ENCODE data around the gene GMNN. TPM values are rescaled to one million over a fixed set of nuclear protein-coding genes. Genes with fewer than 3 reads are reported as not detected.
"Not testable (repeated sequence)": the region's sequence is repeated elsewhere in the genome, so short reads cannot be mapped to it uniquely, and the experiment has no call there.

The GMNN gene
- total RNA-seq, 4 donors from 2014 or later = 31.2 to 168 (median 53.3) TPM

DNA sequence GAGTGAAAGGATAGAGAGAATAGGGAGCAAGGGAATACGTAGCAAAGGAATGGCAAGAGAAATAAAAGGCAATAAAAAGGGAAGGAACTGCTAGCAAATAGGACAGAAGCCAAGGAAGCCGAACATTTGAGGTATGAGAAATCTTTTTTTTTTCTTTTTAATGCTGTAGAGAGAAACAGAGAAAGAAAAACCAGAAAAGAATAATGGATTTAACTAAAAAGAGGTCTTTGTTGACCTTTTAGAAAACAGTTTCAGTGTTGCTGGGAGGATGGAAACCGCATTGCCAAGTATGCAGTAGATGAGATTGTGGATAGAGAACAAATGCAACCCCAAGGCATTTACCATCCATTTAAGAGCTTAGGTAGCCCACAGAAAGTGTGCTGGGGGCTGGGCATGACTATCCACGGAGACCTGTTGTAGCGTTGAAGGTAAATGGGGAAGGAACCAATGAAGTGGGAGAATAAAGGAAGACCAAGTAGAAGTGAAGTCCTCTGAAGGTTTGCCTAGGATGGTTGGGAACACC lies 32.5 kb upstream of the GMNN start:
- 78% methylated on average over 5 of the region's 5 CpGs for WGBS, 2 donors
- DNase-seq (ENCODE audit: low spot score in 2 of 2) = no peak
- H3K4me3 ChIP-seq (ENCODE audit: low read depth, poor library complexity, severe bottlenecking) = no peak overlapping the region
- no peak for TF ChIP-seq POLR2A (IDR thresholded peaks at IDR 0.05)
- TF ChIP-seq, protein P1, sequence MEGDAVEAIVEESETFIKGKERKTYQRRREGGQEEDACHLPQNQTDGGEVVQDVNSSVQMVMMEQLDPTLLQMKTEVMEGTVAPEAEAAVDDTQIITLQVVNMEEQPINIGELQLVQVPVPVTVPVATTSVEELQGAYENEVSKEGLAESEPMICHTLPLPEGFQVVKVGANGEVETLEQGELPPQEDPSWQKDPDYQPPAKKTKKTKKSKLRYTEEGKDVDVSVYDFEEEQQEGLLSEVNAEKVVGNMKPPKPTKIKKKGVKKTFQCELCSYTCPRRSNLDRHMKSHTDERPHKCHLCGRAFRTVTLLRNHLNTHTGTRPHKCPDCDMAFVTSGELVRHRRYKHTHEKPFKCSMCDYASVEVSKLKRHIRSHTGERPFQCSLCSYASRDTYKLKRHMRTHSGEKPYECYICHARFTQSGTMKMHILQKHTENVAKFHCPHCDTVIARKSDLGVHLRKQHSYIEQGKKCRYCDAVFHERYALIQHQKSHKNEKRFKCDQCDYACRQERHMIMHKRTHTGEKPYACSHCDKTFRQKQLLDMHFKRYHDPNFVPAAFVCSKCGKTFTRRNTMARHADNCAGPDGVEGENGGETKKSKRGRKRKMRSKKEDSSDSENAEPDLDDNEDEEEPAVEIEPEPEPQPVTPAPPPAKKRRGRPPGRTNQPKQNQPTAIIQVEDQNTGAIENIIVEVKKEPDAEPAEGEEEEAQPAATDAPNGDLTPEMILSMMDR (IDR thresholded peaks at IDR 0.05) = no peak
- intact Hi-C loops (cut with DNase I; ENCODE audit: low total_unique reads) = no loop called here

DNA sequence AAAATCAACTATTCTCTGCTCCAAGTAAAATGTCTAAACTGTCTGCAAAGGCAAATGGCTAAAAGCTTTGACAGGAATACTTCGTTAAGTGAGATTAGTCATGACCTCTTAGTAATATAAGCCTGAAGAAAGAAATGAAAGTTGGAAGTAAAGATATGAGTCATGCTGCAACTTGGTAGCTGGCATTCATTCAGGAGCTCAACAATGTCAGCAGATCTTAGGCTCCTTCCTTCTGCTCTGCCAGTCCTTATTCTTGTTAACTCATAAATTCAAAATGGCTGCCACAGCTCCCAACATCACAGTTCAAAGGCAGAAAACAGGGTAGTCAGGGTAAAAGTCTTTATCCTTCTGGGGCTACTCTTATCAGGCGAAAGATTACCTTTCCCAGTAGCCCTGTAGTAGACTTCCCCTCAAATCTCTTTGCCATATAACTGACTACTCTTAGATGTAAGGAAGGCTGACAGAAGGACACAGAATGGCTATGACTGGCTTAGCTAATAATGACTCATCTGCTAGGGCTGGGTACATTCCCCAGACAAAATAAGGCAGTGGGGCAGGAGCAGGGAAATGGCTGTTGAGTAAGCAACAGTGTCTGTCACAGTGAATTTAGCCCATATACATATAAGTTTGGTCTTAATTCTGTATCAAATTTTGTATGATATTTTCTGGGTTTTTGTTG lies 31.3 kb upstream of the GMNN start:
- intact Hi-C loops (cut with DNase I; ENCODE audit: low total_unique reads) = no loop called here
- peak in 1 of 2 donors; percentile 66 for DNase-seq (ENCODE audit: low spot score in 2 of 2)
- H3K4me3 ChIP-seq (ENCODE audit: low read depth, poor library complexity, severe bottlenecking) = no peak overlapping the region
- TF ChIP-seq POLR2A (IDR thresholded peaks at IDR 0.05) = no peak
- TF ChIP-seq, protein P1 (IDR thresholded peaks at IDR 0.05) = no peak
- 39 to 46% methylated on average over 2 of the region's 2 CpGs for WGBS, 2 donors

DNA sequence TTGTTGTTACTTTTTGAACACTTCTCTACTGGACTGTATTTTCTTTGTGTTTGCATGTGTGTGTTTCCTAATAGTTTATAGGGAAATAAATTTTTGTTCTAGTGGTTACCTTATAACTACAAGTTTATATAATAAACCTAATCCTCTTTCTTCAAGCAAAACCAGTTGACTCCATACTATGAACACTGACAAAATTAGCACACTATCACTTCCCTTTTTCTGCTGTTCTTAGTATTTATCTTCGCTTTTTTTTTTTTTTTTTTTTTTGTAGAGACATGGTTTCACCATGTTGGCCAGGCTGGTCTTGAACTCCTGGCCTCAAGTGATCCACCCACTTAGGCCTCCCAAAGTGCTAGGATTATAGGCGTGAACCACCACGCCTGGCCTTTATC lies 30.8 kb upstream of the GMNN start:
- TF ChIP-seq, protein P1 (IDR thresholded peaks at IDR 0.05) = no peak
- TF ChIP-seq POLR2A (IDR thresholded peaks at IDR 0.05) = no peak
- intact Hi-C loops (cut with DNase I; ENCODE audit: low total_unique reads) = no loop called here
- no peak overlapping the region for H3K4me3 ChIP-seq (ENCODE audit: low read depth, poor library complexity, severe bottlenecking)
- no peak for DNase-seq (ENCODE audit: low spot score in 2 of 2)
- 78 to 89% methylated on average over 3 of the region's 3 CpGs for WGBS, 2 donors

DNA sequence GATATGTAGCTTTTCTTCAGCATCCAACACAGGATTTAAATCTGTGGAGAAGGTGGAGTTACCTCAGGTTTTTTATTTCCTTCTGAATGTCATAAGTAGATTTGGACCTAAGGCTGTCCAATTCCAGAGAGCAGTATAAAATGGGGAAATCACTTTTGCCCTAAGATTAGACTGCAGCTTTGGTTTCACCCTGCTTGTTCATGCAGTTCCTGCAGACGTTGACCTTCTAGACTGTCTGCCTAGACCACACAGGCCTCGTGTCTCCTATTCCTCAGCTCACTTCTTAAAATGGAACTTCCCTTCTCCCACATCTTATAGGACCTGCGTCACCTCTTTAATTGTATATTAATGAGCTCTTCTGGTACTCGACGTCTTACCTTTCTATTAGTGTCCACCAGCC lies 29.8 kb upstream of the GMNN start:
- DNase-seq (ENCODE audit: low spot score in 2 of 2) = no peak
- no peak overlapping the region for H3K4me3 ChIP-seq (ENCODE audit: low read depth, poor library complexity, severe bottlenecking)
- intact Hi-C loops (cut with DNase I; ENCODE audit: low total_unique reads) = no loop called here
- TF ChIP-seq, protein P1 (IDR thresholded peaks at IDR 0.05) = no peak
- TF ChIP-seq POLR2A (IDR thresholded peaks at IDR 0.05) = no peak
- WGBS, 2 donors = 78 to 82% methylated on average over 5 of the region's 5 CpGs

DNA sequence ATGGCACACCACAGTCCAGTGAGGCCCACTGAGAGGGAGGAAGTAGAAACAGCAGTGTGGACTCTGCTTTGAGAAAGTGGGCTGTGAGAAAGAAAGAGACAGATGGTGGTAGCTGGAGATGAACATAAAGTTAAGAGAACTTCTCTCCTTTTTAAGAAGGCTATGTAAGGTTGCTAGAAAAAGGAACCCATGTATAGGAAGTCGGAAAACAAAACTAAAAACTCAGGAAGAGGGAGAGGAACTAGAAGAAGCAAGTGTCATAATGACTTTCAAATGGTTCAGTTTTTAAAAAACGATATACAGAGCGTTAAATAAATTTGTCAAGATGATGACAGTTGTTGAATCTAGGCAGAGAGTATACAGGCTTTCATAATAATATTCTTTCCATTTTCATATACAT lies 25.4 kb upstream of the GMNN start:
- DNase-seq (ENCODE audit: low spot score in 2 of 2) = no peak
- H3K4me3 ChIP-seq (ENCODE audit: low read depth, poor library complexity, severe bottlenecking) = no peak overlapping the region
- 72 to 79% methylated on average over 3 of the region's 3 CpGs for WGBS, 2 donors
- TF ChIP-seq, protein P1 (IDR thresholded peaks at IDR 0.05) = no peak
- no peak for TF ChIP-seq POLR2A (IDR thresholded peaks at IDR 0.05)
- intact Hi-C loops (cut with DNase I; ENCODE audit: low total_unique reads) = no loop called here

DNA sequence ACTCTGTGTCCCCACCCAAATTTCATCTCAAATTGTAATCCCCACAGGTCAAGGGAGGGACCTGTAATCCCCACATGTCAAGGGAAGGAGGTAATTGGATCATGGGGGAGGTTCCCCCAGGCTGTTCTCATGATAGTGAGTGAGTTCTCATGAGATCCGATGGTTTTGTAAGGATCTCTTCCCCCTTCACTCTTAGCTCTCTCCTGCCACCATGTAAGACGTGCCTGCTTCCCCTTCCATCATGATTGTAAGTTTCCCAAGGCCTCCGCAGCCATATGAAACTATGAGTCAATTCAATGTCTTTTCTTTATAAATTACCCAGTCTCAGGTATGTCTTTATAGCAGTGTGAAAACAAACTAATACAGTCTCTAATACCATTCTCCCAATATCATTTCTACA lies 23.9 kb upstream of the GMNN start:
- intact Hi-C loops (cut with DNase I; ENCODE audit: low total_unique reads); H3K4me3 ChIP-seq (ENCODE audit: low read depth, poor library complexity, severe bottlenecking); DNase-seq (ENCODE audit: low spot score in 2 of 2): not testable (repeated sequence)
- 66 to 80% methylated on average over 3 of the region's 3 CpGs for WGBS, 2 donors
